ENCODE results near the gene TICAM1.
"Not testable (repeated sequence)": the region's sequence is repeated elsewhere in the genome, so short reads cannot be mapped to it uniquely, and the experiment has no call there.

Gene TICAM1

DNA sequence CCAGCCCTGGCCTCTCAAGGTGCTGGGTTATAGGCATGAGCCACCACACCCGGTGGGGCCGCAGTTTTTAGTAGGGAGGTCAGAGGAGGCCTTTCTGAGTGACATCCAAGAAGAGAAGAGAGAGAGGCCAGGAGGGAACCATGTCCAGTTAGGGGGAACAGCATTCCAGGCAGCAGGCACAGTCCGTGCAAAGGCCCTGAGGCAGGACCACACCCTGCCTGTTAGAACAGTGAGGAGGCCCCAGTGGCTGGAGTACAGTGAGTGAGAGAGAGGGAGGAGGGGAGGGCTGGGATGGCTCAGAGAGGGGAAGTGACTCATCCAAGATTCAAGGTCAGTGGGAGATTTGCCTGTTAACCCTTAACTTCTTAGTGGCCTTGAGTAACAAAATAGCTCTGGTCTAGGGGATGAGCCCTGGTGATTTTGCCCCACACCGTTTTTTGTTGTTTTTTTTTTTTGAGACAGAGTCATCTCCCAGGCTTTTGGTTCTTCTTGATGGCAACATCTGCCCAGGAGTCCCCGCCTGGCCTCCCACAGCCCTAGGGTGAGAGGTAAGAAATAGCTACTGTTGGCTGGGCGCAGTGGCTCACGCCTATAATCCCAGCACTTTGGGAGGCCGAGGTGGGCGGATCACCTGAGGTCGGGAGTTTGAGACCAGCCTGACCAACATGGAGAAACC is 38.7 kb upstream of the TICAM1 start:
- TF ChIP-seq CTCF (IDR thresholded peaks at IDR 0.05; ENCODE audit: borderline replicate concordance, control extremely low read depth, extremely low read depth, insufficient read depth, missing control alignments) = no peak
- in situ Hi-C loops (cut with MboI; ENCODE audit: low sequenced_read_pairs, unreplicated experiment) = loop anchor here (10.0 kb wide), 1 partner anchor 165 kb away; no protein-coding TSS in a partner anchor
- DNase-seq (ENCODE audit: low spot score) = no peak

DNA sequence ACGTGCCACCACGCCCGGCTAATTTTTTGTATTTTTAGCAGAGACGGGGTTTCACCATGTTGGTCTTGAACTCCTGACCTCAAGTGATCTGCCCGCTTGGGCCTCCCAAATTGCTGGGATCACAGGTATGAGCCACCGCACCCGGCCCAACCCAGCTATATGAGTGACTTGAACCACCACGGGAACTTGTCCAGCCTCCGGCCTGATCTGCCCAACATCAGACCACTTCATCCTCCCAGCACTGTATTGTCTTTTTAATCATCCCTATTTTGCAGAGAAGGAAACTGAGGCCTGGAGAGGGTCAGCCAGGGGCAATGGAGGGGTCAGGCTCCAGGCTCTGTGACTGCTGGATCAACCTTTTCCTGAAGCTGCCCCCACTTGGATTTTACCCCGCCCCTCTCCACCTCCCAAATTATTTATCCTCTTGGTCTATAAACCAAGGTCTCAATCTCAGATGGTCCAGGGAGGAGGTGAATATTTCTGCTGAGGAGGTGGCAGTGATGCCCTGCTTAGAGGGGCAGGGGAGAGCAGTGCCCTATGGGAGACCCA is 36.8 kb upstream of the TICAM1 start:
- no peak for TF ChIP-seq CTCF (IDR thresholded peaks at IDR 0.05; ENCODE audit: borderline replicate concordance, control extremely low read depth, extremely low read depth, insufficient read depth, missing control alignments)
- DNase-seq (ENCODE audit: low spot score) = no peak
- in situ Hi-C loops (cut with MboI; ENCODE audit: low sequenced_read_pairs, unreplicated experiment) = no loop called here

DNA sequence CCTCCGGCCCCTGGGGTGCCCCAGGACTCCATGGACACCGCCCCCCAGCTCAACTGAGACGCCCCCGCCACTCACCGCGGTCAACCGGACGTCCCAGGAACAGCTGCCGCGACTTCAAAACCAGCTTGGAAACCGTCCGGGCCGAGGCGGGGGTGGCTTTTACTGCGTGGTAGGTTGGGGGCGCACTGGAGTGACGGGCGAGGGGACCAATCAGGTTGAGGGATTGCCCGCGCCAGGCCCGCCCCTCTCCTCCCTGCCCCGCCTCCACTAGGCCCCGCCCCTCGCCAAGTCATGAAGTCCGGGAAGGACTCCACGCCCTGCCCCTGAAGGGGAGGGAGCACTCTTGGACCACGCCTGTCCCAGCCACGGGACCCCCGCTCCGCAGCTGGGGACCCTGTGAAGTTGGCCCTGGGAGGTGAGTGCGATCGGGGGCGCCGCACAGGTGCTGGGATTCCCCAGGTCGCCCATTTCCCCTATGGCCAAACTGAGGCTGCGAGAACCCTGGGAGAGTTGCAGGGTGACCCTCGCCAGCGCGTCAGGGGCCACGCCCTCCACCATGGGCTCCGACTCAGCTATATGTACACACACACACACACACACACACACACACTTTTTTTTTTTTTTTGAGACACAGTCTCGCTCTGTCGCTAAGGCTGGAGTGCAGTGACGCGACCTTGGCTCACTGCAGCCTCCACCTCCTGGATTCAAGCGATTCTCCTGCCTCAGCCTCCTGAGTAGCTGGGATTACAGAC is 36.2 kb upstream of the TICAM1 start, which contains the start of gene PLIN3:
TSS of gene PLIN3 (minus strand) at position 134 of the 752 bp plus-strand sequence. CDS start 6,273 bp downstream, outside the sequence.
- peak; percentile 1 for TF ChIP-seq CTCF (IDR thresholded peaks at IDR 0.05; ENCODE audit: borderline replicate concordance, control extremely low read depth, extremely low read depth, insufficient read depth, missing control alignments)
- in situ Hi-C loops (cut with MboI; ENCODE audit: low sequenced_read_pairs, unreplicated experiment) = no loop called here
- peak; percentile 100 for DNase-seq (ENCODE audit: low spot score)

DNA sequence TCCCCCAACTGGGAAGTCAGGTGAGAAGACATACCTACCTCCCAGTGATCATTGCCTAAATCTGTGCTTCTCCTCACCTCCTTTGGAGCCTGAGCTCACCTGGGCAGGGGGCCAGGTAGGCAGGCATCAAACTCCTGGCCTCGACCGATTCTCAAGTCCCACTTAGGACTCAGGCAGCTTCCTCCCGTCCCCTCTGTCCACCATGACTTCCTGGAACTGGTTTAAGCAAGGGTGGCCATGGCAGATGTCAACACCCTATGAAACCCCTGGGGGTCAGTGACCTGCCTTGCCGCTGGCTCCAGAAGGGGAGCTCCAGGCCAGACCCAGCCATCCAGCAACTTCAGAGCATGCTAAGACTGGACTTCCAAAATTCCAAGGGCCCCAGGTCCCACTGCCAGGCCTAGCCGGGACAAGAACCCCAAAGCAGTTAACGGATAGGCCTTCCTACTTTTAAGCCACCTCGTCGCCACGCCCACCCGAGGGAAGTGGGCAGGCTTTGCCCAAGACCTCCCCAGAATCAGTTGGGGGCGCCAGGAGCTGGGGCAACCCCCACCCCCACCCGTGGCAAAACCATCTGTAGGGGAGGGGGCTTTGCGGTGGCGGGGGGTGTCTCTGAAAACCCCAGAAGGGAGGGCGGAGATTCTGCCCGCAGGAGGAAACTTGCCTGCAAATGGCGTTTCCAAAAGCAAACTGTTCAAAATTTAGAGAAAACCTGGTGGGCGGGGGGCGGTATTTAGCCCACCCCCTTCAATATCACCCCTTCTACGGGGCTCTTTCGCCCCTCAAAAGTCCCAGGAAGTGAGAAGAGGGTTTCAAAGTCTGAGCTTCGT is 35.3 kb upstream of the TICAM1 start:
- in situ Hi-C loops (cut with MboI; ENCODE audit: low sequenced_read_pairs, unreplicated experiment) = no loop called here
- peak; percentile 71 for DNase-seq (ENCODE audit: low spot score)
- no peak for TF ChIP-seq CTCF (IDR thresholded peaks at IDR 0.05; ENCODE audit: borderline replicate concordance, control extremely low read depth, extremely low read depth, insufficient read depth, missing control alignments)

GRCh38 chr19:4861147-4861546 is 29.6 kb upstream of the TICAM1 start:
- in situ Hi-C loops (cut with MboI; ENCODE audit: low sequenced_read_pairs, unreplicated experiment) = no loop called here
- DNase-seq (ENCODE audit: low spot score) = no peak
- TF ChIP-seq CTCF (IDR thresholded peaks at IDR 0.05; ENCODE audit: borderline replicate concordance, control extremely low read depth, extremely low read depth, insufficient read depth, missing control alignments) = no peak

- DNase-seq (ENCODE audit: low spot score) = no peak
- in situ Hi-C loops (cut with MboI; ENCODE audit: low sequenced_read_pairs, unreplicated experiment) = no loop called here
- TF ChIP-seq CTCF (IDR thresholded peaks at IDR 0.05; ENCODE audit: borderline replicate concordance, control extremely low read depth, extremely low read depth, insufficient read depth, missing control alignments) = no peak
These were observed 28.2 kb upstream of the TICAM1 start for GRCh38 chr19:4859697-4860096.

DNA sequence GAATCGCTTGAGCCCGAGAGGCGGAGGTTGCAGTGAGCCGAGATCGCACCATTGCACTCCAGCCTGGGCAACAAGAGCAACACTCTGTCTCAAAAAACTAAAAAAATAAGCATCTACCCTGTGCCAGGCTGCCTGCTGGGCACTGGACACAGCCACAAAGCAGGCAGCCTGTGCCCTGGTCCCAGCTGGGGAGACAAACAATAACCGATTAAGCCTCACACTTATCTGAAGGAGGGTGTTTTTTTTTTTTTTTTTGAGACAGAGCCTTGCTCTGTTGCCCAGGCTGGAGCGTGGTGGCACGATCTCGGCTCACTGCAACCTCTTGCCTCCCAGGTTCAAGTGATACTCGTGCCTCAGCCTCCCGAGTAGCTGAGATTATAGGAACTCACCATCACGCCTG is 25.0 kb upstream of the TICAM1 start:
- DNase-seq (ENCODE audit: low spot score); in situ Hi-C loops (cut with MboI; ENCODE audit: low sequenced_read_pairs, unreplicated experiment): not testable (repeated sequence)

DNA sequence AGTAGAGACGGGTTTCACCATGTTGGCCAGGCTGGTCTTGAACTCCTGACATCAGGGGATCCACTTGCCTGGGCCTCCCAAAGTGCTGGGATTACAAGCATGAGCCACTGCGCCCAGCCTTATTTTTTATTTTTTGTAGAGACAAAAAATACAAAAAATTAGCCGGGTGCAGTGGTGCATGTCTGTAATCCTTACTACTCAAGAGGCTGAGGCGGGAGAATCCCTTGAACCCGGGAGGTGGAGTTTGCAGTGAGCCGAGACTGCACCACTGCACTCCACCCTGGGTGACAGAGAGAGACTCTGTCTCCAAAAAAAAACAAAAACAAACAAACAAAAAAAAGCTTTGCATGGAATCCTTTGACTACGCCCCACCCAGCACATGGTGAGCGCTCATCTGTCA is 22.0 kb upstream of the TICAM1 start:
- DNase-seq (ENCODE audit: low spot score); in situ Hi-C loops (cut with MboI; ENCODE audit: low sequenced_read_pairs, unreplicated experiment): not testable (repeated sequence)
